Erythroblast (primary cell): ENCODE measurements around the gene SARS1.

Experiments
- DNase-seq, 2 experiments: peaks; one replicate each; lab custom pipeline; 2025; lab: John Stamatoyannopoulos, UW
- GATA1 ChIP-seq: IDR thresholded peaks from 2 replicates; pipeline ENCODE4 v1.6.1; 2011; ENCODE audit warnings: low read depth, mild to moderate bottlenecking, control low read depth, low read length, moderate library complexity
- POLR2A ChIP-seq: IDR thresholded peaks from 2 replicates; pipeline ENCODE4 v1.6.1; 2011; ENCODE audit warnings: mild to moderate bottlenecking, low read length

Gene SARS1

DNA sequence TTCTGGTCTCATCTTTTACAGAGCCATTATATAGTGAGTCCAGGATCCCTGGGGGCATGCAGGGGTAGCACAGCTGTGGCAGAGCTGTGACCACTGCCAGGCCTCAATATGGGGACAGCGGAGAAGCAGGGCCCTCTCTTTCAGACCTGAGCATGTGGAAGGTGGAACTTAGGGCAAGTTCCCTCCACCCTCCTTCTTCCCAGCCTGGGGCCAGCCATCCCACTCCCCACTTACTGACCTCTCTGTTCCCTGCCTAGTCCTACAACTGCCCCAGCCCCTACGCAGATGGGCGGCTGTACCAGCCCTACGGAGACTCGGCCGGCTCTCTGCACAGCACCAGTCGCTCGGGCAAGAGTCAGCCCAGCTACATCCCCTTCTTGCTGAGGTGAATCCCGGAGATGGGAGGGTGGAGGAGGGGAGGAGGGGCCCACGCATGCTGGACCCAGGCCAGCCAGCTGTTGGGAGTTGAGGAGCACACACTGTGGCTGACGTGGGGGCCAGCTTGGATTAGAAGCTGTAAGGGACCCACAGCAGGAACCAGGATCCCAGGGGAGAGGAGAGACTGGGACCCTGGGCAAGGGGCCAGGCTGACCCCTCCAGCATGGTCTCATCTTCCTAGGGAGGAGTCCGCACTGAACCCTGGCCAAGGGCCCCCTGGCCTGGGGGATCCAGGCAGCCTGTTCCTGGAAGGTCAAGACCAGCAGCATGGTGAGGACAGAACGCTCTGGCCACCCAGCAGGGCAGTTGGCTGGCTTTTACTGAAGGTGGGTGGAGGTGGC, 58.5 kb downstream of the SARS1 start:
- no peak for DNase-seq

GRCh38 chr1:109272831-109273547, 59.3 kb downstream of the SARS1 start:
- TF ChIP-seq GATA1: no peak
- no peak for TF ChIP-seq POLR2A
- no peak for DNase-seq

More for the DNA sequence above, 58.5 kb downstream of the SARS1 start:
- TF ChIP-seq GATA1 (no peak), POLR2A (no peak)

- no peak for TF ChIP-seq GATA1
- no peak for TF ChIP-seq POLR2A
- no peak for DNase-seq
These were observed 60.0 kb downstream of the SARS1 start for GRCh38 chr1:109273570-109274288.

DNA sequence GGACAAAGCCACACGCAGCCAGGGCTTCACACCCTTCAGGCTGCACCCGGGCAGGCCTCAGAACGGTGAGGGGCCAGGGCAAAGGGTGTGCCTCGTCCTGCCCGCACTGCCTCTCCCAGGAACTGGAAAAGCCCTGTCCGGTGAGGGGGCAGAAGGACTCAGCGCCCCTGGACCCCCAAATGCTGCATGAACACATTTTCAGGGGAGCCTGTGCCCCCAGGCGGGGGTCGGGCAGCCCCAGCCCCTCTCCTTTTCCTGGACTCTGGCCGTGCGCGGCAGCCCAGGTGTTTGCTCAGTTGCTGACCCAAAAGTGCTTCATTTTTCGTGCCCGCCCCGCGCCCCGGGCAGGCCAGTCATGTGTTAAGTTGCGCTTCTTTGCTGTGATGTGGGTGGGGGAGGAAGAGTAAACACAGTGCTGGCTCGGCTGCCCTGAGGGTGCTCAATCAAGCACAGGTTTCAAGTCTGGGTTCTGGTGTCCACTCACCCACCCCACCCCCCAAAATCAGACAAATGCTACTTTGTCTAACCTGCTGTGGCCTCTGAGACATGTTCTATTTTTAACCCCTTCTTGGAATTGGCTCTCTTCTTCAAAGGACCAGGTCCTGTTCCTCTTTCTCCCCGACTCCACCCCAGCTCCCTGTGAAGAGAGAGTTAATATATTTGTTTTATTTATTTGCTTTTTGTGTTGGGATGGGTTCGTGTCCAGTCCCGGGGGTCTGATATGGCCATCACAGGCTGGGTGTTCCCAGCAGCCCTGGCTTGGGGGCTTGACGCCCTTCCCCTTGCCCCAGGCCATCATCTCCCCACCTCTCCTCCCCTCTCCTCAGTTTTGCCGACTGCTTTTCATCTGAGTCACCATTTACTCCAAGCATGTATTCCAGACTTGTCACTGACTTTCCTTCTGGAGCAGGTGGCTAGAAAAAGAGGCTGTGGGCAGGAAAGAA, 61.1 kb downstream of the SARS1 start:
- no peak for TF ChIP-seq GATA1
- no peak for TF ChIP-seq POLR2A
- DNase-seq: no peak

GRCh38 chr1:109275706-109276345, 62.1 kb downstream of the SARS1 start:
- TF ChIP-seq POLR2A (no peak), GATA1 (no peak)
- no peak for DNase-seq

DNA sequence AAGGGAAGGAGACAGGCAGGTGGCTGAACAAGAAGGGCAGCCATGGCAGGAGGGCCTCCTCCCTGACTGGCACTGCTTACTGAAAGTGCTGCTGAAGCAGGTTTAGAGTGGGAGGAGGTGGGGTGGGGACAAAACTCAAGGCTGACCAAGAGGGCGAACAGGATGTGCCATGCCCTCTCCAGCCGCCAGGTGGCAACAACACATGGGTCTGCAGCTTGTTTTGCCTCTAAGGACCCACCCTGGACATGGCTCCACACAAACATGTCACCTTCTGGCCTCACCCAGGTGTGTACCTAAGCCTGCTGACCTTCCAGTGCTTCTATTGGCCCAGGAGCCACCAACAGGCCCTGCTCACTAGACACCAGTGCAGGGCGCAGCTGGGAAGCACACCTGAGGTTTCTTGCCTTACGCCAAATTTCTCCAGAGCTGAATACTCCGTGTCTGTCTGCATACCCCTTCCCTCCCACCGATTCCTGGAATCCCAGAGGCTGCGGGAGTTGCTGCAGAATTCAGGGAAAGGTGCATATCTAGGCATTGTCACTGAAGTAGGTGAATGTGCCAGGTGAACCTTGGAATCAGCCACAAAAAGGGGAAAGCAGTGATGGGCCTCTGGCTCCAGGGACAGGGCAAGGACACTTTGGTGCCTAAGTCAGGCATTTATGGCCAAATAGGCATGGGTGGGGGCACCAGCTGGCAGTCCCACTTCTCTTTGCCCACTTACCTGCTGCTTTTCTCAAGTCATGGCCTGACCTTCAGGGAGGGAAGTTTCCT, 63.9 kb downstream of the SARS1 start:
- DNase-seq: peak; percentile 78 to 84
- TF ChIP-seq POLR2A: no peak
- TF ChIP-seq GATA1: no peak

DNA sequence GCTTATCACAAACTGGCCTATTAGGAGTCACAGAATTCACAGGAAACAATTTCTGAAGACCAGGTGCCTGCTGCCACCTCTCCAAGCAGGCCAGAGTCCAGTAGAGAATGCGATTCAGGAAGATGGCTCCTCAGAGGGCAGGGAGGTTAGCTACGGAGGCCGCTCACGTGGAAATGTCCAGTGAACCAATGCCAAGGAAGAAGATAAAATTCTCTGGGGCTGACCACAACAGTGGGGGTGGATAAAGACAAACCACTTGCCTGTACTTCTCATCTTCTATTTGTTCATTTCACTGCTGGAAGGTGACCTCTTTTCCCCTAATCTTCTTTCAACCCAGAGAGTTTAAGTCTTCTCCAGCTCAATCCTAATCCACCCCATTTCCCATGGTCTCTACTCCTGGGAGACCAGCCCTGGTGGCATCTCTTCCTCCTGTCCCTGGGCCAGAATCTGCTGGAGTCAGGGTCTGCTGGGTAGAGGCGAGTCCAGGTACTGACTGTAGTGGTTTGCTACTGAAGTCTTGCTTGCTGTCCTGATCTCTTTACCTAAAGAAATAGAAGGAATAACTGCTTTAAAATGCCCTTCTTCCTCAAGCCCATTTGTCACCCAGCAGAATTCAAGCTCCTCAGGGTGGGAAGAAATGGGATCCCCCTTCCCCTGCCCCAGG, 66.0 kb downstream of the SARS1 start:
- DNase-seq: no peak

DNA sequence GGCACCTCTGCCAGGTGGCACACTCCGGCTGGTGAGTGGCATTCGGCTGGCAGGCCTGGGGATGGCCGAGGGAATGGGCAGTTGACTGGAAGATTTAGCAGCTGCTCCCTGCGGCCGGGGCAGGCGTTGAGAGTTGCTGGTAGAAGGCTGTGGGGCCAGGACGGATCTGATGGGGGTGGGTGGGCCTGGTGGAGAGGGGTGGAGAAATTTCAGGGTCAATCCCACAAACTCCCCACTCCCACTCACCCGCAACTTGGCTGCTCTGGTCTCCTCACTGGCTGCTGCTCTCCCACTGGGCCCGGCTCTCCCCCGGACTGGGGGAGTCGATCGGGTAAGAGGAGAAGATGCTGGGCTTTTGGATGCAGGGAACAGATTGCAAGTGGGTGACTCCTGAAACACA, 67.1 kb downstream of the SARS1 start:
- no peak for DNase-seq
- no peak for TF ChIP-seq POLR2A
- TF ChIP-seq GATA1: no peak

More for the DNA sequence above, 66.0 kb downstream of the SARS1 start:
- TF ChIP-seq POLR2A: no peak
- TF ChIP-seq GATA1: no peak

DNA sequence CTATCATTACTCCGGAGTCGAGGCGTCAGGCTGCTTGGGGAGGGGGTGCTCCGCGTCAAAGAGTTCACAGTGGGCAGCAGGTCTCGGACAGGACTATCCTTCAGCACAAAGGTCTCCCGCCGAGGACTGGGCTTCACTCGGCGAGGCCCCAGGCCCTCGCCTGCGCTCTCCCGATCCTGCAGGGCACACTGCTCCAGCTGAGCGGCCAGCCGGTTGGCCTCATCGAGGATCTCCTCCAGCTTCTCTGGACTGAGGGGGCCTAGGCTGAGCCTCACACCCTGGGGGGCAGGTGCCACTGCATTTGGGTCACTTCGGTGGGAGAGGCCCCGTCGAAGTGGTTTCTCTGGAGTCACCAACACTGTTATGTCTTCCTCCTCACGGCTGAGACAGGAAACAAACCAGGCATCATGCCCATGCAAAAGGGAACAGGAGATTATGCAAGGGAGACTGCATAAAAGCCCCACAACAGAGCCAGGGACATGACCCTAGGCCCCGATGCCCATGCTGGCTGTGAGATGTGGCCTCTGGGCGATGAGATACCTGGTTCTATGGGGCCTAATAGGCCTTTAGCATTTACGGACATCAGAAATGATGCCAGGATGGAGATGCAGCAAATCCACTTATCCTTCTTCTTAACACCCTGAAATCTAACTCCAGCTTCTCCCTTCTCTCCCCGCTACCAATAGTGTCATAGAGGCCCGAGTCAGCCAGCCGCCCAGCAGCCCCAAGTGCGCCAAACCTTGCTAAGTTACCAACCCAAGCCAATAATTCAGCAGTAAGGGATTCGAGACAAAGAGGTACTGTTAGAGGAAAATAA, 68.2 kb downstream of the SARS1 start:
- TF ChIP-seq POLR2A (no peak), GATA1 (no peak)
- peak; percentile 21 to 24 for DNase-seq

- no peak for DNase-seq
- TF ChIP-seq GATA1 (no peak), POLR2A (no peak)
These were observed 68.8 kb downstream of the SARS1 start for GRCh38 chr1:109282497-109282951.
